MCF 10A (cell line): ENCODE data around the gene PMVK. TPM values are rescaled to one million over a fixed set of nuclear protein-coding genes. Genes with fewer than 3 reads are reported as not detected.

Source experiments
- BruUV-seq: library from RNA; stranded (reverse); fragments of 400-500 nt; replicated peaks from 2 replicates; lab custom pipeline; 2021; lab: Mats Ljungman, UMichigan
- CTCF ChIA-PET: fragments of 300-600 bp; sonication (Branson Sonifier 250); formaldehyde crosslinking; extraction: SDS; loops from one replicate; lab custom pipeline; 2021; ENCODE audit warnings: antibody characterized with exemption, inconsistent platforms; lab: Yijun Ruan, JAX
- POLR2A ChIA-PET: fragments of 300-600, 350-650 bp; sonication (Branson Sonifier 250); formaldehyde crosslinking; extraction: SDS; loops from one replicate; lab custom pipeline; 2020; ENCODE audit warnings: antibody characterized with exemption, inconsistent platforms; lab: Yijun Ruan, JAX
- DNase-seq: peaks from one replicate; pipeline ENCODE4 v3.0.0-alpha.2; 2018; ENCODE audit not compliant: unreplicated experiment
- H3K27ac Mint-ChIP-seq: one replicate; pipeline ENCODE4 v1.8.0; 2022; ENCODE audit warnings: mild to moderate bottlenecking, low read depth, mixed read lengths; ENCODE audit not compliant: unreplicated experiment
- H3K27me3 Mint-ChIP-seq: one replicate; pipeline ENCODE4 v1.8.0; 2022; ENCODE audit warnings: mixed read lengths; ENCODE audit not compliant: insufficient read depth, unreplicated experiment
- H3K36me3 Mint-ChIP-seq: one replicate; pipeline ENCODE4 v1.8.0; 2022; ENCODE audit warnings: mild to moderate bottlenecking, moderate library complexity, mixed read lengths; ENCODE audit not compliant: insufficient read depth, unreplicated experiment
- H3K4me1 Mint-ChIP-seq: one replicate; pipeline ENCODE4 v1.8.0; 2022; ENCODE audit warnings: mixed read lengths; ENCODE audit not compliant: insufficient read depth, unreplicated experiment
- H3K4me3 Mint-ChIP-seq: one replicate; pipeline ENCODE4 v1.8.0; 2022; ENCODE audit warnings: mild to moderate bottlenecking, moderate library complexity, mixed read lengths; ENCODE audit not compliant: unreplicated experiment
- H3K9me3 Mint-ChIP-seq: one replicate; pipeline ENCODE4 v1.8.0; 2022; ENCODE audit warnings: mixed read lengths; ENCODE audit not compliant: unreplicated experiment
- intact Hi-C: fragments of 100-400 bp; cut with micrococcal nuclease; formaldehyde crosslinking; loops from 2 replicates; pipeline ENCODE4 v1.14.1; 2022
- total RNA-seq: library from RNA; stranded (reverse); gene quantifications from 2 replicates; pipeline ENCODE4 v1.2.3, GENCODE V29; 2022
- TF ChIP-seq, protein P1 (sequence below): fragments of 200-600 bp; IDR thresholded peaks from one replicate; pipeline ENCODE4 v1.8.0; 2022; ENCODE audit warnings: antibody characterized with exemption, mild to moderate bottlenecking; ENCODE audit not compliant: unreplicated experiment

PMVK gene
- total RNA-seq, 1 experiment from 2014 or later, result 68.9 TPM

DNA sequence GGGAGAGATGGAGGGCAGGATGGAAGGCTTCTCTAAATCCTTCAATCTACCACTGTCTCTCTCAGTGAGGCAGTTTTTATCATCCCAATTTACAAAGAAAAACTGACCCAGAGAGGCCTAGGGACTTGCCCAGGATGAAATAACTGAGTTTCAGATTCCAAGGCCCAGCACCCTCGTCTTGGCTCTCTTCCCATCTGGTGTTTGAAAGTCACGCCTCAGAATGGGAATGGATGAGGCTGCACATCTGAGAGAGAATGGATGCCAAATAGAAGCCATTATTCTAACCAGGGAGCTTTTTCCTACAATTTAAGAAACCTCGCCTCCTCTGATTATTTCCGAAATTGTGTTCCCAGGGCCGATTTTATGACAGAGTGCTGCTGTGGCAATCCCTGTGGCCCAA, 55.8 kb downstream of the PMVK start:
- CTCF ChIA-PET, result interaction anchor here (1.3 to 4.4 kb wide), 6 partner anchors 16 to 217 kb away, joined by 3 to 41 read pairs (median 4); no protein-coding TSS in a partner anchor
- peaks cover 12% of the 10 kb centered on the region for H3K27me3 Mint-ChIP-seq
- H3K27ac Mint-ChIP-seq, result no peak overlapping the region
- POLR2A ChIA-PET, result interaction anchor here (1.2 to 1.3 kb wide), 2 partner anchors 28 to 61 kb away, joined by 3 read pairs; no protein-coding TSS in a partner anchor
- H3K4me3 Mint-ChIP-seq, result no peak overlapping the region
- H3K36me3 Mint-ChIP-seq, result no peaks in the 10 kb centered on the region
- BruUV-seq, result no TSS peak
- H3K9me3 Mint-ChIP-seq, result no peaks in the 10 kb centered on the region
- TF ChIP-seq, protein P1, sequence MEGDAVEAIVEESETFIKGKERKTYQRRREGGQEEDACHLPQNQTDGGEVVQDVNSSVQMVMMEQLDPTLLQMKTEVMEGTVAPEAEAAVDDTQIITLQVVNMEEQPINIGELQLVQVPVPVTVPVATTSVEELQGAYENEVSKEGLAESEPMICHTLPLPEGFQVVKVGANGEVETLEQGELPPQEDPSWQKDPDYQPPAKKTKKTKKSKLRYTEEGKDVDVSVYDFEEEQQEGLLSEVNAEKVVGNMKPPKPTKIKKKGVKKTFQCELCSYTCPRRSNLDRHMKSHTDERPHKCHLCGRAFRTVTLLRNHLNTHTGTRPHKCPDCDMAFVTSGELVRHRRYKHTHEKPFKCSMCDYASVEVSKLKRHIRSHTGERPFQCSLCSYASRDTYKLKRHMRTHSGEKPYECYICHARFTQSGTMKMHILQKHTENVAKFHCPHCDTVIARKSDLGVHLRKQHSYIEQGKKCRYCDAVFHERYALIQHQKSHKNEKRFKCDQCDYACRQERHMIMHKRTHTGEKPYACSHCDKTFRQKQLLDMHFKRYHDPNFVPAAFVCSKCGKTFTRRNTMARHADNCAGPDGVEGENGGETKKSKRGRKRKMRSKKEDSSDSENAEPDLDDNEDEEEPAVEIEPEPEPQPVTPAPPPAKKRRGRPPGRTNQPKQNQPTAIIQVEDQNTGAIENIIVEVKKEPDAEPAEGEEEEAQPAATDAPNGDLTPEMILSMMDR, result no peak
- intact Hi-C loops, result no loop called here
- peaks cover 14% of the 10 kb centered on the region for H3K4me1 Mint-ChIP-seq
- no peak for DNase-seq

DNA sequence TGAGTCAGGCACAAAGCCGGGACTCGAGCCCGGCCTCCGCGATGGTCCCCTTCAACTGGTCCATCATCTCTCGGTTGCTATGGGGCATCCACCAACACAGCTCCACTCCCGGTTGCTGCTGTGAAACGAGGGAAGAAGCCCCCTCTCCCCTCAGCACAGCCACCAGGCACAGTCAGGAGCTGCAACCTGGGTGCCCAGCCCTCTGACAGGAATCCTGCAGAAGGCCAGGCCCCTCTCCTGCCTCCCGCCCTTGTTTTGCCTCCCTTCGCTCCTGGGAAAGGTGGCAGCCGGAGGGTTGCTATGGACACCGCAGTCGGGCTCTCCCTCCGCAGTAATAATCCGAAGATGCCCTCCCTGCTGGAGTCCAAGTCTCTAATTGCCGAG, 57.5 kb downstream of the PMVK start:
- intact Hi-C loops, result no loop called here
- no peak overlapping the region for H3K4me3 Mint-ChIP-seq
- POLR2A ChIA-PET, result interaction anchor here (0.6 to 2.2 kb wide), 3 partner anchors 64 to 319 kb away, joined by 3 to 12 read pairs (median 5); no protein-coding TSS in a partner anchor
- H3K9me3 Mint-ChIP-seq, result no peaks in the 10 kb centered on the region
- TF ChIP-seq, protein P1, result no peak
- peaks cover 1% of the 10 kb centered on the region for H3K27me3 Mint-ChIP-seq
- peaks cover 14% of the 10 kb centered on the region for H3K4me1 Mint-ChIP-seq
- no TSS peak for BruUV-seq
- CTCF ChIA-PET, result interaction anchor here (0.5 to 6.6 kb wide), 51 partner anchors 9 to 536 kb away, joined by 3 to 113 read pairs (median 4); partner anchors contain the start of gene CHRNB2
- no peak overlapping the region for H3K27ac Mint-ChIP-seq
- DNase-seq, result no peak
- H3K36me3 Mint-ChIP-seq, result no peaks in the 10 kb centered on the region

DNA sequence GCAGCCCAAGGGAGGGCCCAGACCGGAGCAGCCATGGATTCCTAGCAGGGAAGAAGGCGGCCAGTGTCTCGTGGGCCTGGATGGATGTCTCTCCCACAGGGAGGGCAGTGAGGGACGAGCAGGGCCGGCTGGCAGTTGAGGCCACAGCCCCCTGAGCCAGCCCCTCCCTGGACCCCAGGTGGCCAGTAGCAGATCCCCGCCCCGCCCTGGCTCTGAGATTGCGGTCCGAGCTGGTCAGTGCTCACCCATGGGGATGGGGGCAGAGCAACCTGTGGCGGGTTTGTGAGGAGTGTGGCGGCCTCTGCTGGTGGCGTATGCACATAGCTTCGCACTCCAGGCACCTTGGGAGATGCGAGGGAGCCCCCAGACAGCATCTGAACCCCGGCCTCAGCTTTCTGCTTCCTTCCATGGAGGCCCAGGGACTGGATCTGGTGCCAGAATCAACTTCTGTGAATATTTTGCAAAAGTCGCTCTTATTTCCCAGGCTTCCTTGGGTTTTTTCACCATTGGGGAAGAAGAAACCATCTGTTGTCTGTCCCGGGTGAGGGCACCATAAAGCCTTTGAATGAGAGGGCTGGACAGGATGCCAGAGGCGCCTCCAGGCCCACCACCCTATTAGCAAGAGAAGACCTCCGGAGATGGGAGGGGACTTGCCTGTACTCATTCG, 58.0 kb downstream of the PMVK start:
- H3K4me1 Mint-ChIP-seq, result peaks cover 14% of the 10 kb centered on the region
- no peaks in the 10 kb centered on the region for H3K36me3 Mint-ChIP-seq
- intact Hi-C loops, result loop anchor here (1.0 kb wide), 5 partner anchors 112 to 398 kb away; no protein-coding TSS in a partner anchor
- no peaks in the 10 kb centered on the region for H3K9me3 Mint-ChIP-seq
- peak; percentile 81 for DNase-seq
- H3K4me3 Mint-ChIP-seq, result no peak overlapping the region
- no peaks in the 10 kb centered on the region for H3K27me3 Mint-ChIP-seq
- TF ChIP-seq, protein P1, result peak; percentile 97
- ChIA-PET CTCF (interaction anchor here (0.5 to 6.6 kb wide), 50 partner anchors 9 to 535 kb away, joined by 3 to 113 read pairs (median 4); partner anchors contain the start of gene CHRNB2), POLR2A (interaction anchor here (0.8 to 2.2 kb wide), 3 partner anchors 58 to 319 kb away, joined by 3 to 12 read pairs (median 5); partner anchors contain the start of gene PMVK)
- BruUV-seq, result no TSS peak
- H3K27ac Mint-ChIP-seq, result no peak overlapping the region

DNA sequence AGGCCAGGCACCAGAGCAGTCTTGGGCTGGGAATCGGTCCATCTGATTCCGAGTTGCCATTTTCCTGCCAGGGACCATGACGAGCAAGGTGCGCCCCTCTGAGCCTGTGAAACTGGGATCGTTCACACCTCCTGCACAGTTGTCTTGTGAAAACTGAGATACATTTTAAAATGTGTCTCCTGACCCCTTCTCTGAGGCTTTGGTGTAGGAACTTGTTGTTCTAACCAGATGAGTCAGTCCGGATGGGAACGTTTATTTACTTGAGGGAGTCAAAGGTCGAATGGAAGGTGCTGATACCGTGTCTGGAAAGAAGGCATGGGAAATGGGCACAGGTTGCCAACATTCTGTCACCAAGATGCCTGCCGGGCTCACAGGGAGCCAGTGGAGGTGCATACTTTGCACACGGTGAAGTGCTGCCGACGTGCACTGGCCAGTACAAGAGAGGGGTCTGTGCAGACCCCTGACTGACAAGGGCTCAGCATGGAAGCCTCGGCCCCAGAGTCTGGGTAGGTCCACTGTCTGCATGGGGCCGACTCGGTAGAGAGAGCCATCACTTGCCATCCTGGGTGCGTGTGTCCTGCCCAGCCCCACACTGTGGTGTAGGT, 59.0 kb downstream of the PMVK start:
- H3K4me3 Mint-ChIP-seq, result no peak overlapping the region
- BruUV-seq, result no TSS peak
- intact Hi-C loops, result no loop called here
- no peak overlapping the region for H3K27ac Mint-ChIP-seq
- peak; percentile 78 for DNase-seq
- no peaks in the 10 kb centered on the region for H3K9me3 Mint-ChIP-seq
- CTCF ChIA-PET, result interaction anchor here (0.6 to 6.6 kb wide), 17 partner anchors 9 to 420 kb away, joined by 3 to 113 read pairs (median 4); no protein-coding TSS in a partner anchor
- H3K27me3 Mint-ChIP-seq, result no peaks in the 10 kb centered on the region
- POLR2A ChIA-PET, result no interaction called here
- peaks cover 14% of the 10 kb centered on the region for H3K4me1 Mint-ChIP-seq
- TF ChIP-seq, protein P1, result no peak
- H3K36me3 Mint-ChIP-seq, result no peaks in the 10 kb centered on the region
